Keratinocyte (primary cell): ENCODE measurements around the gene HMGN4. TPM values are rescaled to one million over a fixed set of nuclear protein-coding genes. Genes with fewer than 3 reads are reported as not detected.

ENCODE experiments used
- DNase-seq: peaks from one replicate; pipeline ENCODE4 v3.0.0-alpha.2; 2011; ENCODE audit warnings: low read depth, missing footprints, low spot score
- FAIRE-seq: peaks from 2 replicates; lab custom pipeline; 2011; peaks lifted over from hg19 to GRCh38; lab: Jason Lieb, UNC
- H2AFZ ChIP-seq: 2 replicates; pipeline ENCODE4 v1.6.0; 2012; ENCODE audit warnings: low read length, control low read depth, inconsistent platforms; ENCODE audit not compliant: control insufficient read depth
- H3K27ac ChIP-seq: 2 replicates; pipeline ENCODE4 v1.5.1; 2011; ENCODE audit warnings: low read length; ENCODE audit not compliant: control insufficient read depth, insufficient read depth
- H3K27me3 ChIP-seq: 3 replicates; pipeline ENCODE4 v1.6.0; 2011; ENCODE audit warnings: low read length; ENCODE audit not compliant: control insufficient read depth, insufficient read depth; ENCODE audit errors: extremely low read depth
- H3K36me3 ChIP-seq, 2 experiments: 2 replicates in 1 of 2; 3 replicates in 1 of 2; pipeline ENCODE4 v1.5.1; 2011; ENCODE audit warnings: low read length in 2 of 2, mild to moderate bottlenecking in 1 of 2; ENCODE audit not compliant: control insufficient read depth in 2 of 2, insufficient read depth in 2 of 2; ENCODE audit errors: extremely low read depth in 1 of 2
- H3K4me1 ChIP-seq: 3 replicates; pipeline ENCODE4 v1.5.1; 2011; ENCODE audit warnings: low read length; ENCODE audit not compliant: control insufficient read depth, insufficient read depth; ENCODE audit errors: extremely low read depth
- H3K4me2 ChIP-seq: 3 replicates; pipeline ENCODE4 v1.6.0; 2011; ENCODE audit warnings: low read depth, low read length; ENCODE audit not compliant: control insufficient read depth, insufficient read depth; ENCODE audit errors: extremely low read depth
- H3K4me3 ChIP-seq, 3 experiments: fragments of 200-600 bp in 1 of 3; sonication (generic) in 1 of 3; 2 replicates in 2 of 3; 3 replicates in 1 of 3; pipeline ENCODE4 v1.5.1; 2011 to 2016; ENCODE audit warnings: low read length in 3 of 3, mild to moderate bottlenecking in 3 of 3, control low read depth in 2 of 3, inconsistent platforms in 1 of 3, low read depth in 1 of 3, mixed read lengths in 1 of 3, mixed run types in 1 of 3, moderate library complexity in 1 of 3; ENCODE audit not compliant: control insufficient read depth in 2 of 3, insufficient read depth in 2 of 3; ENCODE audit errors: extremely low read depth in 1 of 3
- H3K79me2 ChIP-seq: 2 replicates; pipeline ENCODE4 v1.6.0; 2012; ENCODE audit warnings: low read length; ENCODE audit not compliant: control insufficient read depth, insufficient read depth
- H3K9ac ChIP-seq: 3 replicates; pipeline ENCODE4 v1.6.0; 2011; ENCODE audit warnings: low read length; ENCODE audit not compliant: control insufficient read depth, insufficient read depth; ENCODE audit errors: extremely low read depth
- H3K9me1 ChIP-seq: 3 replicates; pipeline ENCODE4 v1.6.0; 2011; ENCODE audit warnings: low read length; ENCODE audit not compliant: control insufficient read depth, insufficient read depth; ENCODE audit errors: extremely low read depth
- H3K9me3 ChIP-seq: 2 replicates; pipeline ENCODE4 v1.5.1; 2012; ENCODE audit warnings: low read depth, low read length; ENCODE audit not compliant: control insufficient read depth
- H4K20me1 ChIP-seq: 3 replicates; pipeline ENCODE4 v1.6.0; 2011; ENCODE audit warnings: low read length; ENCODE audit not compliant: control insufficient read depth, insufficient read depth; ENCODE audit errors: extremely low read depth
- CTCF ChIP-seq, 3 experiments: IDR thresholded peaks in 1 of 3; conservative IDR thresholded peaks in 1 of 3; optimal IDR thresholded peaks in 1 of 3; 2 replicates in 2 of 3; 3 replicates in 1 of 3; pipeline versions ENCODE3 to v1.5.1; 2011; ENCODE audit warnings: low read length in 3 of 3, mild to moderate bottlenecking in 3 of 3, moderate library complexity in 2 of 3, control low read depth in 1 of 3, inconsistent platforms in 1 of 3; ENCODE audit not compliant: insufficient read depth in 2 of 3; ENCODE audit errors: extremely low read depth in 1 of 3
- EZH2 ChIP-seq: IDR thresholded peaks from one replicate; pipeline ENCODE4 v1.6.1; 2012; ENCODE audit warnings: inconsistent platforms, mild to moderate bottlenecking, low read length, moderate library complexity
- dilution Hi-C: fragments of 300-500 bp; cut with MboI; formaldehyde crosslinking; loops from one replicate; pipeline ENCODE4 v1.7.0; 2020; ENCODE audit warnings: low sequenced_read_pairs; ENCODE audit not compliant: extremely low pct_ligation_motif_present
- polyA plus RNA-seq, 5 experiments: library from polyadenylated mRNA; depleted of rRNA in 3 of 5; stranded (reverse) in 3 of 5; stranded (forward) in 1 of 5; unstranded in 1 of 5; fragments of >200 nt; gene quantifications; 1 replicate in 1 of 5; 2 replicates in 3 of 5; 3 replicates in 1 of 5; pipeline versions ENCODE4 v1.2.1 to v1.2.3, GENCODE V29; 2011 to 2012; ENCODE audit warnings: missing spikeins in 2 of 5, low read depth in 1 of 5, low replicate concordance in 1 of 5

HMGN4 gene
- polyA plus RNA-seq, 1 donor (not counting 4 experiments of a cell fraction or from before 2014, with no cell fraction given): 62.6 TPM

GRCh38 chr6:26514984-26515383 lies 23.2 kb upstream of the HMGN4 start:
- H3K4me1 ChIP-seq: no peaks in the 10 kb centered on the region
- H3K27me3 ChIP-seq: no peaks in the 10 kb centered on the region
- no peaks in the 10 kb centered on the region for H3K9me1 ChIP-seq
- no peak for FAIRE-seq
- TF ChIP-seq CTCF (optimal IDR thresholded peaks at IDR 0.05 in 1 of 3, IDR thresholded peaks at IDR 0.05 in 1 of 3, conservative IDR thresholded peaks at IDR 0.05 in 1 of 3; ENCODE audit: extremely low read depth in 1 of 3, insufficient read depth in 2 of 3, low read length in 3 of 3) (no peak), EZH2 (no peak)
- no peak overlapping the region for H3K27ac ChIP-seq
- H3K79me2 ChIP-seq: no peaks in the 10 kb centered on the region
- H3K4me3 ChIP-seq: no peak overlapping the region
- H3K36me3 ChIP-seq: no peaks in the 10 kb centered on the region
- no peaks in the 10 kb centered on the region for H3K9me3 ChIP-seq
- no peak overlapping the region for H3K9ac ChIP-seq
- no peak overlapping the region for H3K4me2 ChIP-seq
- dilution Hi-C loops: no loop called here
- H2AFZ ChIP-seq: no peak overlapping the region
- H4K20me1 ChIP-seq: no peaks in the 10 kb centered on the region
- no peak for DNase-seq

GRCh38 chr6:26516481-26517427 lies 21.4 kb upstream of the HMGN4 start:
- no peak for TF ChIP-seq CTCF (optimal IDR thresholded peaks at IDR 0.05 in 1 of 3, IDR thresholded peaks at IDR 0.05 in 1 of 3, conservative IDR thresholded peaks at IDR 0.05 in 1 of 3; ENCODE audit: extremely low read depth in 1 of 3, insufficient read depth in 2 of 3, low read length in 3 of 3)
- TF ChIP-seq EZH2: no peak
- FAIRE-seq: no peak
- H3K27ac ChIP-seq: no peak overlapping the region

More at GRCh38 chr6:26516481-26517427, 21.4 kb upstream of the HMGN4 start:
- Histone ChIP-seq H3K27me3 (no peaks in the 10 kb centered on the region), H3K9me1 (no peaks in the 10 kb centered on the region), H4K20me1 (no peaks in the 10 kb centered on the region), H3K4me1 (peaks cover 9% of the 10 kb centered on the region), H3K79me2 (no peaks in the 10 kb centered on the region), H3K4me3 (no peak overlapping the region), H3K4me2 (no peak overlapping the region), H3K36me3 (no peaks in the 10 kb centered on the region), H2AFZ (no peak overlapping the region), H3K9ac (no peak overlapping the region), H3K9me3 (no peaks in the 10 kb centered on the region)
- dilution Hi-C loops: no loop called here
- DNase-seq: no peak
